Right kidney (tissue), 1 donor: Measurements from ENCODE around the gene LIMS2.

Source experiments
- DNase-seq: peaks from one replicate; pipeline ENCODE4 v3.0.0-alpha.2; 2016

The LIMS2 gene

GRCh38 chr2:127599211-127599610 lies 76.1 kb downstream of the LIMS2 start:
- DNase-seq, result no peak

- DNase-seq, result no peak
Measured at GRCh38 chr2:127598711-127599110, 76.6 kb downstream of the LIMS2 start.

- DNase-seq, result no peak
Measured at GRCh38 chr2:127597984-127598380, 77.3 kb downstream of the LIMS2 start.

- DNase-seq, result no peak
Measured at GRCh38 chr2:127597046-127597983, 78.0 kb downstream of the LIMS2 start.

GRCh38 chr2:127596311-127597045 lies 78.9 kb downstream of the LIMS2 start:
- DNase-seq, result no peak

- no peak for DNase-seq
Measured at GRCh38 chr2:127594116-127594591, 81.2 kb downstream of the LIMS2 start.

GRCh38 chr2:127593228-127594115 lies 81.9 kb downstream of the LIMS2 start:
- DNase-seq, result no peak

GRCh38 chr2:127592761-127593227 lies 82.5 kb downstream of the LIMS2 start:
- no peak for DNase-seq

- DNase-seq, result peak; percentile 35
Measured at GRCh38 chr2:127591221-127591923, 84.0 kb downstream of the LIMS2 start.

GRCh38 chr2:127590386-127591190 lies 84.7 kb downstream of the LIMS2 start:
- no peak for DNase-seq

- no peak for DNase-seq
Measured at GRCh38 chr2:127589841-127590240, 85.5 kb downstream of the LIMS2 start.

GRCh38 chr2:127589358-127589757 lies 86.0 kb downstream of the LIMS2 start:
- DNase-seq, result no peak
